Neural crest cell (in vitro differentiated cells): ENCODE data around the gene RRAD. TPM values are rescaled to one million over a fixed set of nuclear protein-coding genes. Genes with fewer than 3 reads are reported as not detected.

ENCODE experiments used
- DNase-seq: peaks from one replicate; pipeline ENCODE4 v3.0.0; 2021; ENCODE audit warnings: low read depth, mixed read lengths, low spot score
- H3K27ac Mint-ChIP-seq: one replicate; pipeline ENCODE4 v1.8.0; 2021; ENCODE audit warnings: mild to moderate bottlenecking, mixed read lengths; ENCODE audit not compliant: unreplicated experiment
- H3K27me3 Mint-ChIP-seq: 2 replicates; pipeline ENCODE4 v1.8.0; 2021; ENCODE audit warnings: low read depth, mild to moderate bottlenecking, mixed read lengths
- H3K36me3 Mint-ChIP-seq: 2 replicates; pipeline ENCODE4 v1.8.0; 2021; ENCODE audit warnings: low read depth, mild to moderate bottlenecking, mixed read lengths
- H3K4me1 Mint-ChIP-seq: 2 replicates; pipeline ENCODE4 v1.8.0; 2021; ENCODE audit warnings: mixed read lengths
- H3K4me3 Mint-ChIP-seq: one replicate; pipeline ENCODE4 v1.8.0; 2021; ENCODE audit warnings: mild to moderate bottlenecking, mixed read lengths
- H3K9me3 Mint-ChIP-seq: 2 replicates; pipeline ENCODE4 v1.8.0; 2021; ENCODE audit warnings: mixed read lengths
- CTCF ChIP-seq: fragments of 200-600 bp; sonication (generic); conservative IDR thresholded peaks from 2 replicates; pipeline ENCODE4 v1.5.0; 2021; ENCODE audit warnings: antibody characterized with exemption, mild to moderate bottlenecking
- total RNA-seq: library from RNA; stranded (reverse); gene quantifications from 2 replicates; pipeline ENCODE4 v1.2.1, GENCODE V29; 2021

RRAD gene
- total RNA-seq, 1 donor from 2014 or later: 0.54 TPM

GRCh38 chr16:66910175-66910940, 15.0 kb downstream of the RRAD start:
- Mint-ChIP-seq H3K4me1 (peaks cover 7% of the 10 kb centered on the region), H3K9me3 (no peaks in the 10 kb centered on the region), H3K36me3 (no peaks in the 10 kb centered on the region), H3K27ac (no peak overlapping the region), H3K4me3 (no peak overlapping the region), H3K27me3 (peaks cover 5% of the 10 kb centered on the region)
- no peak for DNase-seq
- TF ChIP-seq CTCF: no peak

DNA sequence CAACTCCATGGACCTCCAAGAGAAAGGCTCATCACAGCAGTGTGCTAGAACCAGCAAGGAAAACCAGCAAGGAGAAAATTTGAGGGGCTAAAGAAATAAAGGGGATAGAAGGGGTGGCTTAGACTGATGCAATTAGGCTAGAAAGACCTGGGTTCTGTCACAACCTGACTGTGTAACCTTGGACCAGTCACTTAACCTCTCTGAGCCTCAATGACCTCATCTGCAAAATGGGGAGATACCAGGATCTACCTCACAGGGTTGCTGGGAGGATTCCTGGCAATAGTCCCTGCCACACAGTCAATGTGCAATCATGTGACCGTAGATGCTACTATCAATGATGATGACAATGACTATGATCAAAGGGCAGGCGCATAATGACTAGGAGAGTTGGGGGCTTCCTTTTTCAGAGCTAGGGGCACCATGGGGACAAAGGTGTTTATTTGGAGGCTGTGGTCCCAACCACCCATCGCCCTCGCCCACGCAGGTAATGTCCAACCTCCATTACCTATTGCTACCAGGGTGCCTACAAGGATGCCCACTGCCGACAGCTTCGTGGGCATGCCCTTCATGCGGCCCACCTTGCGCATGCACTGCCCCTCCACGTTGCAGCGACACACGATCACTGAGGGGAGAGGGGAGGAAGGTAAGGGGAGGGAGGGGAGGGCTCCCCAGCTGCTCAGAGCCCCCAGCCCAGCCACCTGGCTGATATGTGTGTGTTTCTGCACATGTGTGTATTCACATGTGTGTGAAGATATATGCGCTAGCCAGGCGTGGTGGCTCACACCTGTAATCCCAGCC, 16.4 kb downstream of the RRAD start:
- Mint-ChIP-seq H3K4me3 (no peak overlapping the region), H3K27me3 (peaks cover 5% of the 10 kb centered on the region), H3K27ac (no peak overlapping the region), H3K36me3 (no peaks in the 10 kb centered on the region), H3K9me3 (no peaks in the 10 kb centered on the region), H3K4me1 (peaks cover 7% of the 10 kb centered on the region)
- TF ChIP-seq CTCF: no peak
- DNase-seq: no peak

GRCh38 chr16:66908116-66908515, 17.2 kb downstream of the RRAD start:
- Mint-ChIP-seq H3K4me1 (no peaks in the 10 kb centered on the region), H3K36me3 (no peaks in the 10 kb centered on the region), H3K9me3 (no peaks in the 10 kb centered on the region), H3K4me3 (no peak overlapping the region), H3K27ac (no peak overlapping the region), H3K27me3 (peaks cover 5% of the 10 kb centered on the region)
- TF ChIP-seq CTCF: no peak
- DNase-seq: no peak

DNA sequence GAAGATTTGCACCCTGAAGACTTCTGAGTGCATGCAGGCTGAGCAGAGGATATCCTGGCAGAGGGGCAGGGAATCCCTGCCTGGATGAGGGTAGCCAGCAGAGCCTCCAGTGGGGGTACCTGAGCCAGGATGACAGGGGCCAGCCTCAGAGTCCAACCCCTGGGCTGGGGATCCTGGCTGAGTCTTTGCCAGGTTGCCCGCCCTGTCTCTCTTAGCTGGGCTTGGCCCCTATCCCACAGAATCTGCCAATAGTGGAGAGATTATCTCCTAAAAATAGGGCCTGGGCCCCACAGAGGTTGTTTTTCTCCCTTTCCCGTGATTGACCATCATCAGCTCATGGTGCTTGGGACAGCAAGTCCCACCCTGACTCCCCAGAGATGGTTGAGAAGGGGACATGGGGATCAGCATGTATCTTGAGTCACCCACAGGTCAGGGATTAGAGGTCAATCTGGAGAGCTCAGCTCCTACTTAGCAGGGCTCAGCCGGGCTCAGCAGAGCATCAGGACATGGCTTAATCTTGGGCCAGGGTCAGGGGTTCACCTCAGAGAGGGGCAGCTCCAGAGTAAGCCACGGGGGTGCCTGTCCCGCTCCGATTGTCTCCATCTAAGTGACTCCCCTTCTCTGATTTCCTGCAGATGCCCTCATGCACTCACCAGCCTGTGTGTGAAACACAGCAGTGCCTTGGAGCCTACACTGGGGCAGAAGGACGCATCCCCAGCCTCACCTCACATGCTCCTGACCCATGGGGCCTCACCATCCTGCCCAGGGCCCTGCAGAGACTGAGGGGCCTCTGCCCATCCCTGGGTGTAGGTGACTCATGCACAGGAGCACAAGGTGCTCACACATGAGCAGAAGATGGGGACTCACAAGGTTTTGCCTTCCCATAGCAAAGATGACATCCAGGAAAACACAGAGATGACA, 18.2 kb downstream of the RRAD start:
- H3K4me3 Mint-ChIP-seq: no peak overlapping the region
- no peak for DNase-seq
- H3K27ac Mint-ChIP-seq: no peak overlapping the region
- H3K4me1 Mint-ChIP-seq: no peaks in the 10 kb centered on the region
- H3K27me3 Mint-ChIP-seq: peaks cover 5% of the 10 kb centered on the region
- no peak for TF ChIP-seq CTCF
- H3K9me3 Mint-ChIP-seq: no peaks in the 10 kb centered on the region
- no peaks in the 10 kb centered on the region for H3K36me3 Mint-ChIP-seq
